8988T (cell line): ENCODE results near the gene C4orf33.
A peak's percentile ranks its signal among the peaks of the same experiment; 100 is the strongest.
"Not testable (repeated sequence)": the region's sequence is repeated elsewhere in the genome, so short reads cannot be mapped to it uniquely, and the experiment has no call there.

Source experiments
- DNase-seq: peaks from one replicate; pipeline ENCODE4 v3.0.0; 2011

Gene C4orf33, protein sequence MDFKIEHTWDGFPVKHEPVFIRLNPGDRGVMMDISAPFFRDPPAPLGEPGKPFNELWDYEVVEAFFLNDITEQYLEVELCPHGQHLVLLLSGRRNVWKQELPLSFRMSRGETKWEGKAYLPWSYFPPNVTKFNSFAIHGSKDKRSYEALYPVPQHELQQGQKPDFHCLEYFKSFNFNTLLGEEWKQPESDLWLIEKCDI

DNA sequence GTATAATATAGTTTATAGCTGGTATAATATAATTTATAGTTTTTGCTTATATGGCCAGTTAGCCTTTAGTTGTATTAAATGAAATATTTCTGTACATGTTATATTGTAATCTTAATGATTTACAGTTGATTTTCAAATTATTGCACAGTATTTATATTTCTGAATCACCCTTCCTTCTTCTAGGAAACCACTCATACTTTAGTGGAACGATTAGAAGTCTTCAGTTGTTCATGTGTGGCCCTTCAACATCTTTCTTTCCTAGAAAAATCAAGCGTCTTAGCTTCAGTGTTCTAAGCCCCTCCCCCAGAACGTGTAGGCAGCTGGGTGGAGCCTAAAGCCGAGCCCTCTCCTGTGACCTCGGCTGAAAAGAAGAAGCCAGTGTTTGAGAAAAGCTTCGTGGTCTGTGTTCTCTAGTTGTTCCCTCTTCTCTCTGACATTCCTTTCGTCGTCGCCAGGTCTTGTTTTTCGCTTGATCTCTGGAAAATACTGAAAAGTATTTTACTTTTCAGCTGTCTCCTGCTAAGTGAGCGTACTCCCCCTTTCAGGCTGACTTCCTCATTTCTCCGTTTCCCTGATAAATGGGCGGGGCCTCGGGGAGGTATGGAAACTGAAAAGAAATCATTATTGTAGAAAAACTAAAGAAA, at the start of gene C4orf33:
Gene C4orf33, plus strand, starts transcription at position 342 of the 644 bp plus-strand sequence. CDS start 6,459 bp downstream, outside the sequence.
- no peak for DNase-seq

DNA sequence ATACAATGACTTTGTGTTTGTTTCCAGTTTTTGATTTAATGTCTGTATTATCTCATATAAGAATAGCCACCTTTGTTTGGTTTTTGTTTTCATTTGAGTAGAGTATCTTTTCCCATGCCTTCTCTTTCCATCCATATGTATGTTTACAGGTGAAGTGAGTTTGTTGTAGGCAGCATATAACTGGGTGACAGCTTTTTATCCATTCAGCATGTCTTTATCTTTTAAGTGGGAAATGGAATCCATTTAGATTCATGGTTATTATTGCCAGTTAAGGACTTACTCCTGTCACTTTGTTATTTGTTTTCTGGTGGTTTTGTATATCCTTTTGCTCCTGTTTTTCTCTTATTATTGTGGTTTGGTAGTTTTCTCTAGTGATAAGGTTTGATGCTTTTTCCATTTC, 36.9 kb upstream of the C4orf33 start:
- no peak for DNase-seq

DNA sequence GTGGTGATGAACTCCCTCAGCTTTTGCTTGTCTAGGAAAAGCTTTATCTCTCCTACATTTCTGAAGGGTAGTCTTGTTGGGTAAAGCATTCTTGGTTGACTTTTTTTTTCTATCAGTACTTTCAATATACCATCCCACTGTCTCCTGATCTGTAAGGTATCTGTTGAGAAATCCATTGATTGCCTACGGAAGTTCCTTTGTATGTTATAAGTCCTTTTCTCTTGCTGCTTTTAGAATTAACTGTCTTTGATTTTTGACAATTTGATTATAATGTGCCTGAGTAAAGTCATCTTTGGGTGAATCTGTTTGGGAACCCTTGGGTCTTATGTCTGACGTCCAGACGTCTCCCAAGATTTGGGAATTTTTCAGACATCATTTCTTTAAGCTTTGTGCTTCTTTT, 33.4 kb upstream of the C4orf33 start:
- DNase-seq = no peak

DNA sequence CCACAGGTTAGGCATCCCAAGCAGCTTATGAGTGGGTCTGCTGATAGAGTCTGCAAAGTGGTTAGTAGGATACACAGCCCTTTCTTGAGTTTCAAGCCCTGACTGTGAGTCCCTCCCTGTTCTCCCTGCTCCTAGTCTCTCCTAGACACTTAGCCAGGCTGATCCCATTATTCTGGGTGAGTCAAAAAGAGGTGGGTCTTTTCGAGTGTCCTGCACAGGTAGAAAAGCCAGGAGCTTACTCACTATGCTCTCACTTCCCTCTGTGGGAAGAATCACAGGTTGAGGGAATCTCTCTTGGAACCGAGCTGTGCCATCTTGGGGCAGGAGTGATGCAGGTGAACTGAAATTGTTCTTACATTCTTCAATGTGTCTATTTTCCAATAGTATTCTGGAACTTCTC, 32.3 kb upstream of the C4orf33 start:
- no peak for DNase-seq

DNA sequence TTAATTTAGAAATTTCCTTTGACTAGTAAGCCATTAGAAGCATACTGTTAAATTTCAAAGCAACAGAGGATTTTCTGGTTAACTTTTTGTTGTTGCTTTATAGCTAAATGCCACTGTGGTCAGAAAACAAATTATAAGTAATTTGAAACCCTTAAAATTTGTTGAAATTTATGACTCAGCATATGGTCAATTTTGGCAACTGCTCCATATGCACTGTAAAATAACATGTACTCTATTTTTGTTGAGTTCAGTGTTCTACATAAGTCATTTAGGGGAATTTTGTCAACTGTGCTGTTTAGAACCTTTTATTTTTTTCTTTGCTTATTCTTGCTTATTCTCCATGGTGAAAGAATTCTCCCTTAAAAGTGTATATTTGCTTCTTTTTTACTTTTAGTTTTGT, 31.2 kb upstream of the C4orf33 start:
- DNase-seq = no peak

DNA sequence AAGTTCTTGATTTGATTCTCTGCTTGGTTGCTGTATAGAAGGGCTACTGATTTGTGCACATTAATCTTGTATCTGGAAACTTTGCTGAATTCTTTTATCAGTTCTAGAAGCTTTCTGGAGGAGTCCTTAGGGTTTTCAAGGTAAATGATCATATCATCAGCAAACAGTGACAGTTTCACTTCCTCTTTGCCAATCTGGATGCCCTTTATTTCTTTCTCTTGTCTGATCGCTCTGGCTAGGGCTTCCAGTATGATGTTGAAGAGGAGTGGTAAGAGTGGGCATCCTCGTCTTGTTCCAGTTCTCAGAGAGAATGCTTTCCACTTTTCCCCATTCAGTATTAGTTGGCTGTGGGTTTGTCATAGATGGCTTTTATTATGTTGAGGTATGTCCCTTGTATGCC, 26.4 kb upstream of the C4orf33 start:
- DNase-seq = not testable (repeated sequence)

DNA sequence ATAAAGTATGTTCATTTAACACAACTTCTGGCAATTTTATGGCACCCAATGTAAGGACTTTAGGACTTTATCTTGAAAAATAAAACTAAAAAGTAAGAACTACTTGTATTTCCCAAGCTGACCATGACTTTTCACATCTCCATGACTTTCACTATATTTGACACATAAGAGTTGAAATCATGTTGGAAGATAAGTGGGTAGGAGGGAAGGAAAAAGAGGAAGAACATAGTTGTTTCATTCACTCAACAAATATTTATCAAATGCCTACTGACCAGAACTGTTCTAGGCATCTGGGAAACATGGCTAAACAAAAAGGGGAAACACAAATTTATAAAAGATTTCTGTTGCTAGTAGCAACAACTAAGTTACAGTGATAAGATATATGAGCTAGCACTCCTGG, 18.6 kb upstream of the C4orf33 start:
- no peak for DNase-seq

DNA sequence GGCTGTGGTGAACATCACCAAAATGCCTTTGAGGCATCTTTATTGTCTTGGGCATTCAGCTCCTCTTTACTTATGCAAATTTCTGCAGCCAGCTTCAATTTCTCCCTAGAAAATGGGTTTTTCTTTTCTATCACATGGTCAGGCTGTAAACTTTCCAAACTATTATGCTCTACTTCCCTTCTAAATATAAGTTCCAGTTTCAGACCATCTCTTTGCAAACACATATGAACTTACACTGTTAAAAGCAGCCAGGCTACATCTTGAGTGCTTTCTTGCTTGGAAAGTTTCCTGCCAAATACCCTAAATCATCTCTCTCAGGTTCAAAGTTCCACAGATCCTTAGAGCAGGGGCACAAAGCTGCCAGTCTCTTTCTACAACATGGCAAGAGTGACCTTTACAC, 15.8 kb upstream of the C4orf33 start:
- DNase-seq = no peak

DNA sequence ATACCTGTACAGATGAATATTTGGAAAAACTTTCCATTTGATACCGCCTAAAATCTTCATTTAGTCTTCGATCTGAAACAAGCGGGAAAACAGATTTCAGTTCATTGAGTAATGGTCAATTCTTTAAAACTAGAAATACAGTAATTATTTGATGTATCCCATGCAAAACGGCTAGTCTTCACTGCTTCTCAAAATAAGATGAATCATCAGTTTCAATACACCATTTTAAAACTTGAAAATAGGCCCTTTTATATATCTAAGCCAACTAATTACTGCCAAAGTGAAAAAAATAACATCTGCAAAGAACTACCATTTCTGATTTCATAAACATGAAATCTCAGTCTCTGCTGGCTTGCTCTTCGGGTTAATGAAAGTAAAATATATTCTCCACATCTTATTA, 13.7 kb upstream of the C4orf33 start:
- no peak for DNase-seq

DNA sequence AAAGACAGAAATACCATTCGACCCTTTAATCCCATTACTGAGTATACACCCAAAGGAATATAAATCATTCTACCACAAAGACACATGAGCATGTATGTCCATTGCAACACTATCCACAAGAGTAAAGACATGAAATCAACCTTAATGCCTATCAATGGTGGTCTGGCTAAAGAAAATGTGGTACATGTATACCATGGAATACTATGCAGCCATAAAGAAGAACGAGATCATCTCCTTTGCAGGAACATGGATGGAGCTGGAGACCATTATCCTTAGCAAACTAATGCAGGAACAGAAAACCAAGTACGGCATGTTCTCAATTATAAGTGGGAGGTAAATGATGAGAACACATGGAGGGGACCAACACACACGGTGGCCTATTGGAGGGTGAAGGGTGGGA, 10.5 kb upstream of the C4orf33 start:
- no peak for DNase-seq

DNA sequence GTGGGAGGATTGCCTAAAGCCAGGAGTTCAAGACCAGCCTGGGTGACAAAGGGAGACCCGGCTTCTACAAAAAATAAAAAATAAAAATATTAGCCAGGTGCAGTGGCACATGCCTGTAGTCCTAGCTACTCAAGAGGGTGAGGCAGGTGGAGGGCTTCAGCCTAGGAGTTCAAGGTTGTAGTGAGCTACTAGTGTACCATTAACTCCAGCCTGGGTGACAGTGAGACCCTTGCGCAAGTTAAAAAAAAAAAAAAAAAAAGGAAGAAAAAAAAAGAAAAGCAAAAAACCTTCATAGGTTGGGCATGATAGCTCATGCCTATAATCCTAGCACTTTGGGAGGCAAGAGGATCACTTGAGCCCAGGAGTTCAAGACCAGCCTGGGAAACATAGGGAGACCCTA, 8.4 kb upstream of the C4orf33 start:
- DNase-seq = no peak

DNA sequence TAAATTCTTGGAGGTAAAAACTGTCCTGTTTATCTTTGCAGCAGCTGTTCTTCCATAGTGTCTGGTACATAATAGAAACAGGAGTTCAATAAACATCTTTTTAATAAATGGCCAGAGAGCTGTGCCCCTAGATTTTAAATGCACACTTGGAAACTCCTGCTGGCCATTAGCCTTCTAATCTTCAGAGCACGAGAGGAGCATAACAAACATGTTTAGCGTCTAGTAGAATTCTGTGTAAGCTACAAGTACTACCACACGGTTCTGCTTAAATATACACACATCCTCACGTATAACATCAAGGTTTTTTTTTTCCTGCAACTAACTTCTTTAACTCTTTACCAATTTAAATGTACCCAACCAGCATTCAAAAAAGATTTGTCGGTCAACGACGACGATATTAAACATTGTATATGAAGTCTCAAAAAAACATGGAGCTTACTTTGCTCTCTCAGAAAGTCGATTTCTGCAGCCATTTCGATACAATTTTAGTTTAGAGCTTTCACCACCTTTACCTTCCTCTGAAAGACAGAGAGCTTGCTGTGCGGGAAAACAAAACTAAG, 3.2 kb upstream of the C4orf33 start:
- no peak for DNase-seq

DNA sequence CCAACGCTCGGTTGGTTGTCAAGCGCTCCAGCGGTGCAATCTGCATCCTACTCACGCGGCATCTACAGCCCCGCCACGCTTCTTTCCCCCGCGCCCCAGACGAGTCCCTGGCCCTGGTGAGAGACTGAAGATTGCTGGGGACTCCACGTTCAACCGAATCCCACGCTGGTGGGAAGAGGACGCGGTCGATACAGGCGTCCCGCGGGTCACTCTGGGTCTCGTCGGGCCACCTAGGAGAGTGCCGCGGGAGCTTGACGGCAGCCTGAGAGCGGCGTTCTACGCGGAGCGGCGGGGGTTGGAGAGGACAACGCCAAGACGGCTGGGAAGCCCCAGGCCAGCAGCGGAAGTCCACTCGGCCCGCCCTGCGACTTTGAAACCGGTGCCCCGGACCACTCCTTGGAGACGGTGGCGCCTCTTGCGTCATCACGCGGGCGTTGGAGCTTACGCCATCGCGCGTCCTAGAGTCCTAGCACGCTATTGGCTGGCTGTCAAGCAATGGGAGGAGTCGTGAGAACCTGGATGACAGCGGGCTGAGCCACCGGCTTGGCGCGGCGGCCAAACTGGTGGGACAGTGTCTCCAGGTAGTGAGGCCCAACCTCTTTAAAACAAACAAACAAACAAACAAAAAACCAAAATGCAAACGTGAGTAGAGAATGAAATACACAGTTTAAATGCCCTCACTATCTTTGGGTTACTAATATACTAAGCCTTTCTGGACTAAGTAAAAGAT, 2.6 kb upstream of the C4orf33 start, which contains the start of gene SCLT1:
Gene SCLT1, minus strand, starts transcription at position 349 of the 730 bp plus-strand sequence. CDS start 436 bp downstream, outside the sequence.
- peak; percentile 39 for DNase-seq

DNA sequence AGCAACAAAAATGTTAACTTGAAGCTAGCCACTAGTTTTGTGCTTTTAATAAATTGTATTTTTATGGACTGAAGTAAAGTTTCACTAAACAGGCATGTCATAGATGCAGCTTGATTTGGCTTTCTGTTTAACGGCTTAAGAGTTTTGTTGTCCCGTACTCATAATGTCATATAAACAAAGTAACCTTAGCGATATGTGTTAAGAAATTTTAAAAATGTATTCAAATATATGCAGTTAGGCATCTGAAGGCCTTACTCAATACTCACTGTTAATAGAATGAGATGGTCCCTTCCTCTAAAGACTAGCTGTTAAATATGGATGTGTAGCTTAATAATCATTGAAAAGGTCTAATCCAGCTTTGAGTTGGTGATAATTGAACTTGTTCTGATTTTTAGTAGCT, 1.6 kb upstream of the C4orf33 start:
- no peak for DNase-seq

DNA sequence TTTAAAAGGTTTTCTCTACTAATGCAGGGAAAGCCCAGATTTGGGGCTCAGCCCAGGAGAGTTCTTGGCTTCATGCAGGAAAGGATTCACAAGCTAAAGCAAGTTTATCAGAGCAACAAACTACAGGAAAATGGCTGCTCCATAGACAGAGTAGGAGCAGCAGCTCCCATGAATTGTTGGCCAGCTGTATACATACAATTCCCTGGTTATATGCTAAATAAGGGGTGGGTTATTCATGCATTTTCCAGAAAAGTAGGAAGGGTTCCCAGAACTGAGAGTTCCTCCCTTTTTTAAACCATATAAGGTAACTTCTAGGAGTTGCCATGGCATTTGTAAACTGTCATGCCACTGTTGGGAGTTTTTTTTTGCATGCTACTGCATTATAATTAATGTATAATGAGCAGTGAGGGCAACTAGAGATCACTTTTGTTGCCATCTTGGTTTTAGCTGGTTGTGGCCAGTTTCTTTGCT, 2.6 kb downstream of the C4orf33 start:
- DNase-seq = no peak

DNA sequence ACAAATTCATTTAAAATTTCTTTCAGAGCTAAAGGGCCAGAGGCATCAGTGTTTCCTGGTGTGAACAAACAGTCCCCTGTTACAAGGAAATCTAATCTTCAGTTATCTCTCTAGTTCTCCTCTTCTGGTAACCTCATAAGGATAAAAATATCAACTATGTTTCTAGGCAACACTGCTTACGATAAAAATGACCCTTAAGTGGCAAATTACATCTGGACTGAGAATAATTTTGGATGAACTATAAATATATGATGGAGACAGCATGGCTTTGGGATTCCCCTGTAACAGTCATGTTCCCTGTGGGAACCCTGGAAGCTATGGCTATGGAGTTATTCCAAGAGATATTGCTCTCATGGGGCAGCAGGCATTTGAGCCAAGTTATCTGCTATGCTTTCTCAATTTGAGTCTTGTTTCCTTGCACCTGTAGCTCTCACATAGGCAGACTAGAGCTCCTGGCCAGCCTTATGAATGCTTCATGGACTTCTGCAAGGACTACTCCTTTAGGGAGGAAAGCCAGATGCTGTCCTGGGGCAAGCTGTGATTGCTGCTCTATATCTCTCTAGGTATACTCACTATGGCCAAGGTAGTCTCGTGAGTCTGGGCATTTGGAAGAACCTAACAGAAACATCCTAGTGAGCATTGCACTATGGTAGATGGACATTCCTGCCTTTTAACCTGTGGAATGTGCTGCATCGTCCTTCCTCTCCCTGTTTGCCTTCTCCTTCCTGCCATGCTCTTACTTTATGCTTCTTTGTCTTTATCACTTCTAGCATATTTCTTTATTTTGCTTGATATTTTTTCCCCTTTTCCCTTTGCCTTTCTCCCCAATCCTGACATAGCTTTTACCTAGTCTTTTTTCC, 14.2 kb downstream of the C4orf33 start:
- DNase-seq = no peak

DNA sequence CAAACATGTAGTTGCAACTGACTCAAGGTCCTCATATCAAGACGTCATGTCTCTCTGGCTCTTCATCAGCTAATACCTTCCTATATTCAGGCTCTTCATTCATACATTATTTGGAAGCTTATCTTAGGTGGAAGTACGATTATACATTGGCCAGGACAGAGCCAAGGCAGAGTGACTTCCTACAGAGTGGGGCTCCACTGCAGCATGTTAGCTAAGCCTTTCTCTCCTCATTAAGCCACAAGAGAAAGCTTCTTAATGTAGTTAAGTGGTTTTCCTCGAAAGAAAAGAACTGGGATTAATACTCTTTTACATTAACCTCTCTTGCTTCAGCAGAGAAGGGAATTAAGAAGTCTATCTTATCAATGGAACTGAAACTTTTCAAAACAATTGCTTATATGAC, 15.0 kb downstream of the C4orf33 start:
- DNase-seq = no peak

DNA sequence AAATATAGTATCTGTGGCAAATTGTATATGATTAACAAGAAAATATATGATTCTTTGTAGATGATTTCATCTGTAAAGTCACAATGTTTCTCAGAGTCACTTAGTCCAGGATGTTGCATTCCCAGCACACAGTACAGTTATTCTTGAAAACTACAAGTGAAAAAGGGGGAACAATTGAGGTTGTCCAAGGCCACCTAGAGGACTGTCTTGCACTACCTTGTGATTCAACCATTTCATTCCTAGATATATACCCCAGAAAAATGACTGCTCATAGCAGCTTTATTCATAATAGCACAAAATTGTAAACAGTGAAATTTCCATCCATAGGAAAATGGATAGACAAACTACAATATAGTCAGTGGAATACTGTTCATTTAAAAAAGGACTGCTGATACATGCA, 16.0 kb downstream of the C4orf33 start:
- no peak for DNase-seq

DNA sequence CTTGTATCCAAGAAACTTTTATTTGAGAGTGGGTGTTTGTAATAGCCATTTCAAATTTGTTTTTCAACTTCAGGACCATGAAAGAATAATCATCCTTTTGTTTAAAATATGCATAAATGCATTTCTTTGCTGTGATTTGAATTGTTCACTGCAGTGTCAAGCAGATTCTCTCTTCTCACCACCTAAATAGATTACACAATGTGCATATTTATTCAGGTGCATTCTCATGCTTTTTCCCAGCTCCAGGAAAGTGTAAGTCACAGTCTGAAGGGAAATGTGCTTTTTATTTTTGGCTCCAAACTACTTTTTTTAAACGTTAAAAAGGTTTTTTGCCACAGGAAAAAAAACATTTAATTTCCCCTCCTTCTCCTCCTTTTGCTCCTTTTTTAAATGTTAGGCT, 17.5 kb downstream of the C4orf33 start:
- no peak for DNase-seq

DNA sequence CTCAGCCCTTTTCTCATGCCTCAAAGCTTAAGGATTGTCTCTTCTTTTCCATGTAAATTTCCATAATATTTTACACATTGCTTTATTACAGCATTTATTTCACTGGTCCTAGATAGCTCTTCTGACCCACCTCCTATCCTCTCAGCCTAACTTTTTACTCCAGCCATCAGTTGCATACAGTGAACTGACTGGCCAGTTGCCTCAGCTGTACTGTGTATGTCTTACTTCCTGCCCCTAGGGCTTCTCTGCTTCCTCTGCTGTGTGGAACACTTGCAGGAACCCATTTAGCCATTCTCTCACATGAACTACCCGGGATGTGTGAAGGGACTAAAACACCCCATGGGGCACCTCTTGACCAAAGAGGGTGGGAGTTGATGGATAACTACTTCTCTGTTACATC, 18.0 kb downstream of the C4orf33 start:
- DNase-seq = no peak

DNA sequence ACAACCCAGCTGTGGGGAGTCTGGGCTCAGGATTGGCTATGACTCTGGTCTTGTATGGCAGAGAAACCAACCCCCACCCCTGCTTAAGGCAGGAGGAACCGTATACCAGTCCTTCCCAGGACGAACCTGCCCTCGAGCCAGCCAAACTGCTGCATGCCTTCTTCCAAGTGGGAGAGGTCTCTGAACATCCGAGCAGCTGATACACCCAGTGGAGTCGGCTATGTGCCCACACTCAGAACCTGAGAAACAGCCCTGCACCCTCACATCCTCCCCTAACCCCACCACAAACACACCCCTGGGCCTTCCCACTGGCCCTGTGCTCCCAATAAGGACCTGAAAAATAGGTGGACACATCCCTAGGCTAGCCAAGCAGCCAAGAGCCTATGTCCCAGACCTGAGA, 21.8 kb downstream of the C4orf33 start:
- no peak for DNase-seq

DNA sequence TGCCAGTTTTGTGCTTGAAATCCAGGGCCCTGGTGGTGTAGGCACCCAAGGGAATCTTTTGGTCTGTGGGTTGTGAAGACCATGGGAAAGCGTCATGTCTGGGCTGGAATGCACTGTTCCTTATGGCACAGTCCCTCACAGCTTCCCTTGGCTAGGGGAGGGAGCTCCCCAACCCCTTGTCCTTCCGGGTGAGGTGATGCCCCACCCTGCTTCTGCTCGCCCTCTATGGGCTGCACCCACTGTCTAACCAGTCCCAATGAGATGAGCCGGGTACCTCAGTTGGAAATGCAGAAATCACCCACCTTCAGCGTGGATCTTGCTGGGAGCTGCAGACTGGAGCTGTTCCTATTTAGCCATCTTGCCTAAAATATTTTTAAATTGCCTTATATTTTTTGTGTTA, 30.7 kb downstream of the C4orf33 start:
- not testable (repeated sequence) for DNase-seq

DNA sequence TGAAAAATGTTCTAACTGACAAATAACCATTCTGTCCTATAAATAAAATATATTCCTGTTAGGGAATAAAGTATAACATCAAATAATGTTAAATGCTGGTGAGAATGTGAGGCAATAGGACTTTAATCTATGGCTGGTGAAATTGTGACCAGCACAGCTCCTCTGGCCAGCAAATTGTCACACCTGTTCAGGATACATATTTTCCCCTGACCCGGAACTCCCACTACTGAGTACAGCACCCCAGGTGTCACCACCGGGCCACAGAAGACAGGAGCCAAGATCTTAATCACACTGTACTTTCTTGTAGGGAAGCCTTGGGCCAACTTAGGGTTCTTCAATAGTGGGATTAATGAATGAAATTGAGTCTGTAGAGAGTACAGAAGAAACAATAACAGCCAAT, 33.2 kb downstream of the C4orf33 start:
- no peak for DNase-seq
